ENCODE data around the gene TRPC1.

- no peak for TF ChIP-seq CTCF (optimal IDR thresholded peaks at IDR 0.05 in 1 of 3, IDR thresholded peaks at IDR 0.05 in 1 of 3, conservative IDR thresholded peaks at IDR 0.05 in 1 of 3; ENCODE audit: extremely low read depth in 1 of 3, insufficient read depth in 2 of 3, low read length in 3 of 3)
- no peak for TF ChIP-seq EZH2 (IDR thresholded peaks at IDR 0.05; ENCODE audit: low read length)
Measured at GRCh38 chr3:142802891-142803290, 79.1 kb downstream of the TRPC1 start.

All from keratinocyte (primary cell).